ENCODE measurements around the gene MCF2L. TPM values are rescaled to one million over a fixed set of nuclear protein-coding genes. Genes with fewer than 3 reads are reported as not detected.
A peak's percentile ranks its signal among the peaks of the same experiment; 100 is the strongest.

MCF2L gene
- total RNA-seq, 2 donors from 2014 or later: 37.4 to 74.8 TPM

GRCh38 chr13:113129921-113130750, 161.1 kb downstream of the MCF2L start:
- WGBS, 2 donors: 39 to 75% methylated on average over 16 to 55 of the region's 60 CpGs
- no peaks in the 10 kb centered on the region for H3K27me3 ChIP-seq
- H3K4me1 ChIP-seq: no peaks in the 10 kb centered on the region
- DNase-seq: peak in 1 of 4 donors; percentile 5
- H3K4me3 ChIP-seq: no peak overlapping the region
- no peak for TF ChIP-seq CTCF (IDR thresholded peaks at IDR 0.05)
- no peak for TF ChIP-seq POLR2A (IDR thresholded peaks at IDR 0.05)
- H3K27ac ChIP-seq: no peak overlapping the region
- no peaks in the 10 kb centered on the region for H3K9me3 ChIP-seq
- intact Hi-C loops (cut with DNase I): no loop called here
- peak; percentile 24 for ATAC-seq
- H3K36me3 ChIP-seq (replicated peaks in 1 of 2; ENCODE audit: insufficient read depth in 1 of 2, low read depth in 2 of 2): no peaks in the 10 kb centered on the region

- Histone ChIP-seq H3K9me3 (no peaks in the 10 kb centered on the region), H3K4me3 (no peak overlapping the region), H3K36me3 (replicated peaks in 1 of 2; ENCODE audit: insufficient read depth in 1 of 2, low read depth in 2 of 2) (no peaks in the 10 kb centered on the region), H3K4me1 (no peaks in the 10 kb centered on the region), H3K27me3 (no peaks in the 10 kb centered on the region), H3K27ac (no peak overlapping the region)
- intact Hi-C loops (cut with DNase I): no loop called here
- ATAC-seq: no peak
- TF ChIP-seq POLR2A (IDR thresholded peaks at IDR 0.05) (no peak), CTCF (IDR thresholded peaks at IDR 0.05) (no peak)
- 65 to 68% methylated on average over 2 of the region's 2 CpGs for WGBS, 2 donors
- no peak for DNase-seq
Observed at GRCh38 chr13:113135281-113135760, 166.3 kb downstream of the MCF2L start.

GRCh38 chr13:113137691-113138298, 168.8 kb downstream of the MCF2L start:
- no peak overlapping the region for H3K4me3 ChIP-seq
- no peaks in the 10 kb centered on the region for H3K4me1 ChIP-seq
- no peak for DNase-seq
- no peaks in the 10 kb centered on the region for H3K9me3 ChIP-seq
- intact Hi-C loops (cut with DNase I): no loop called here
- 69 to 74% methylated on average over 11 of the region's 11 CpGs for WGBS, 2 donors
- ATAC-seq: peak; percentile 81
- no peaks in the 10 kb centered on the region for H3K27me3 ChIP-seq
- H3K36me3 ChIP-seq (replicated peaks in 1 of 2; ENCODE audit: insufficient read depth in 1 of 2, low read depth in 2 of 2): no peaks in the 10 kb centered on the region
- TF ChIP-seq POLR2A (IDR thresholded peaks at IDR 0.05) (peak in 1 of 3 donors; percentile 14), CTCF (IDR thresholded peaks at IDR 0.05) (no peak)
- peak overlapping the region in 2 of 4 donors; percentile 13 to 50 for H3K27ac ChIP-seq

- H3K4me1 ChIP-seq: no peaks in the 10 kb centered on the region
- H3K4me3 ChIP-seq: no peak overlapping the region
- intact Hi-C loops (cut with DNase I): no loop called here
- TF ChIP-seq POLR2A (IDR thresholded peaks at IDR 0.05): no peak
- no peak for TF ChIP-seq CTCF (IDR thresholded peaks at IDR 0.05)
- 63 to 74% methylated on average over 16 of the region's 16 CpGs for WGBS, 2 donors
- H3K36me3 ChIP-seq (replicated peaks in 1 of 2; ENCODE audit: insufficient read depth in 1 of 2, low read depth in 2 of 2): no peaks in the 10 kb centered on the region
- ATAC-seq (no peak), DNase-seq (peak in 1 of 4 donors; percentile 3)
- no peaks in the 10 kb centered on the region for H3K27me3 ChIP-seq
- H3K9me3 ChIP-seq: no peaks in the 10 kb centered on the region
- H3K27ac ChIP-seq: no peak overlapping the region
Observed at GRCh38 chr13:113138792-113139551, 170.0 kb downstream of the MCF2L start.

Data from body of pancreas (tissue), 4 donors.